NCI-H748 (cell line): ENCODE results near the gene KRTAP12-4.
A peak's percentile ranks its signal among the peaks of the same experiment; 100 is the strongest.
"Not testable (repeated sequence)": the region's sequence is repeated elsewhere in the genome, so short reads cannot be mapped to it uniquely, and the experiment has no call there.

Source experiments
- DNase-seq: peaks from one replicate; lab custom pipeline; 2025; ENCODE audit not compliant: unreplicated experiment; lab: John Stamatoyannopoulos, UW

KRTAP12-4 gene

GRCh38 chr21:44687671-44688070 lies 33.2 kb upstream of the KRTAP12-4 start:
- peak; percentile 60 for DNase-seq

DNA sequence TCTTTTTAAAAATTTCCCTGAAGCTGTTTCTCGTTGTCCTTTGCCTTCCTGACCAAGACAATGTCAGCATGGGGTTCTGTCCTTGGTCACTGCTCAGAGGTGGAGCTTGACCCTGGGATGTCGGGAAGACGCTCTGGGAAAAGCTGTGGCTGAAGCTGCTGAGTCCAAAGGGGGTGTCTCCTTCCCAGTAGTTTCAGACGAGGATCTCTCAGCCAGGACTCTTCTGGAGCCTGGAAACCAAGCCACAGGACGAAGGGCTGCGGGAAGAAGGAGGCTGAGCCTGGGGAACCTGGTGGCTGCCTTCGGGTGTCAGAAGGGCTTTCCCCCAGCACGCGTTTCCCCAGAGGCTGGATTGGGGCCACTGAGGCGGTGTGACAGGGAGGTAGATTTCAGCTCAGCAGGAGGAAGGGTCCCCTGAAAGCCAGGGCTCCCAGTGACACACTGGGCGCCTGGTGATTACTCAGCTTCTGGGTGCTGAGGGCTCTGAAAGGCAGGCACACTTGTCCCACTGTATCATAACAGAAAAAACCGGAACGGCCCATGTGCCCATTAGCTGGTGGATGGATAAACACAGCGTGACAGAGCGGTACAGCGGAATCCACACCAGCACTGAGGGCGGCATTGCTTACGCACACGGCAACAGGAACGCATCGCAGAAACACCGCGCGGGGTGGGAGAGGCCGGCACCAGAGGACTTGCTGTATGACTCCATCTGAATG lies 32.5 kb upstream of the KRTAP12-4 start:
- DNase-seq = peak; percentile 22

DNA sequence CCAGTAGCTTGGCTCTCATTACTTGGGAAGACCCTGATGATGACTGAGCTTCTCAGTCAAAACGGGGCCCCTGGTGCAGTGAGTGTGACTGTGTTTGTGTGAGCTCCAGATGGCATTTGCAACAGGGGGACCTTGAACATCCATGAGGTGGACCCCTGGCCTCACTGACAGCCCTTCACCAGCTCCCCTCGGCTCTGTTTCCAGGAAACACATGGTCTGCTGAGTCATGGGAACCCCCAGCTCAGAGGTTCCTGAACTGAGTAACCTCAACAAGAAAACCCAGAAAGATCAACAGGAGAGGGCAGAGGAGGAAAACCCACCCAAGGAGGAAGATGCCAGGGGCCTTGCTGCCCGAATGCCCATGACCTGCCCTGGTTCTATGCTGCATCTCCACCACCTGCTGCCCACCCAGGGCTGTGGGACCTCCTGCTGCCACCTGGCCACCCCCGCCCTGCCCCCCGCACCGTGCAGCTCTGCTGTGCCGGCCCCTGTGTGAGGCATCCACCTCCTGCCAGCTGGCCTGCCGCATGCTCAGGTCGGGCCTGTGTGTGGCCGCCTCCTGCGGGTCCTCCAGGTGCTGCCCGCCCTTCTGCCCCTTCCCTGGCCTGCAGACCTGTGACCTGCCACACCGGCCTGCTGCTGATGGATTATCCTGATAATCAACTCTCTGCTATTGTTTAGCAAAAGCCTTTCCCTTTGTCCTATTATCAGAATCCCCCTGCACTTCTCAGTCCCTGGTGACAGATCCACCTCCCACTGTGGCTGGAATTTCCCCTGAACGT lies 31.7 kb upstream of the KRTAP12-4 start:
- peak; percentile 6 for DNase-seq

DNA sequence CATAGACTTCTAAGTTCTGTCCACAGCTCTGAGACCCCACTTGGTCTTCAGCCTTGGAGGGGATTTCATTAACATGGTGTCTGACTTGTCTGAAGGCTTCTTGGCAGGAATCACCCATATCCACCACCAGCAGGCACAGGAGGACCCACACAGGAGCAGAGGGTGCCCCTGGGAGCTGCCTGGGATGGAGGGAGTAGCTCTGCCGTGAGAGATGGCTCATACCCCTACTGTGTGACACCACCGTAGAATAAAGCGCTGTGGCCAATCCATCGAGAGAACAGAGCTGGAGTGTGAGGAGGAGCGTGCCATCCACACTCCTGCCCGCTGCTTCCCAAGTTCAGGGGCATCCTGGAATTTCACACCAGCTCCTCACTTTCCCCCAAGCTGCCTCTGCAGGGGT lies 30.6 kb upstream of the KRTAP12-4 start:
- DNase-seq = not testable (repeated sequence)

- DNase-seq = no peak
Observed at GRCh38 chr21:44684483-44684882, 30.0 kb upstream of the KRTAP12-4 start.

- no peak for DNase-seq
Observed at GRCh38 chr21:44684077-44684476, 29.6 kb upstream of the KRTAP12-4 start.

DNA sequence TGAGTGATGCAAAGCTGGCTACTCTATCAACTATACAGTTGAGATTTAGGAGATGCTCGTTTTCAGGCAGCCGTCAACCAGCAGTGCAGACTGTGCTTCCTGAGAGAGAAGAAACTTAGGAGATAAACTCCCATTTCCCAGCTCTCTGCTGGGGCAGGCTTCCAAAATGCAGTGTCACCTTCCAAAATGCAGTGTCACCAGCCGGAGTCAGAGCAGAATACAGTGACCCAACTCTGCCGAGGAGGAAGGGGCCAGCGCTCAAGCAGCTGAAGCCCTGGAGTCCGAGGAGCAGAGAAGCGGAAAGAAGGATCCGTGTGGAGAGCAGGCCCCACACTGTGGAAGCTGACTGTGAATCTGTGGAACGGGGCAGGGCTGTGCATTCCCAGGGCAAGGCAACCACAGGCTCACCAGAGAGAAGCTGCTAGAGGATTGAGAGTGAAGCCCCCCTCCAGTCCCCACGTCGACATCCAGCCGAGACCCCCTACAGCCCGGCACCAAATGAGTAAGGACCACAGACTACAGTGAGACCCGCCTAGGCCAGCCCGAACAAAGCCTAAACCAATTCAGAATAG lies 28.2 kb upstream of the KRTAP12-4 start:
- no peak for DNase-seq

DNA sequence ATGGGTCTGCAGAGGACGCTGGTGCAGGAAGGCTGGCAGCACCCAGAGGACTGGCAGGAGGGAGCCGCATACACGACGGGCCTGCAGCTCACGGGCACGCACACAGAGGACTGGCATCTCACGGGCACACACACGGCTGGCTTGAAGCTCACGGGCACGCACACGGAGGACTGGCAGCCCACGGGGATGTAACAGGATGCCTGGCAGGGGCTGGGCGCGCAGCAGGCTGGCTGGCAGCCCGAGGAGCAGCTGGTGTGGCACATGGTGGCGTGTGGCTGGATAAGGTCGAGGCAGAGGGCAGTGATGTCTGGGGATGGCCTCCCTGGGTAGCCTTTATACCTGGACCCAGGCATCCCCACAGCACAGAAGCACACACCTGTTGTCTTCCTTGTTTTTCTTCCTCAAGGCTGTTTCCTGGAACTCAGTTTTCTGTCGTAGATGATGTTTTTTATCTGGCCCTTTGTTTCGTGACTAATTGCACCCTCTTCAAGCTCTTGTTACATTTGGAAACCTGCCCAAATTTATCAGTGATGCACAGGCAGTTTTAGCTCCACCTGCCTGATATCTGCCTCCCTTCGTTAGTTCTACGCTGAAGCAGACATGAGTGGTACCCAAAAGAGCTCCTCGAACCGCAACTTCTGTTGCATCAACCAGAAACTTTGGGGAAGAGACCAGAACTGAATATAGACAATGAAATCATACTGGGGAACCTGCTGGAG lies 27.6 kb upstream of the KRTAP12-4 start, which contains the start of gene KRTAP12-1:
Gene KRTAP12-1 (minus strand): TSS at position 303 of the 719 bp plus-strand sequence. CDS start 40 bp downstream, at position 263.
- peak; percentile 97 for DNase-seq

DNA sequence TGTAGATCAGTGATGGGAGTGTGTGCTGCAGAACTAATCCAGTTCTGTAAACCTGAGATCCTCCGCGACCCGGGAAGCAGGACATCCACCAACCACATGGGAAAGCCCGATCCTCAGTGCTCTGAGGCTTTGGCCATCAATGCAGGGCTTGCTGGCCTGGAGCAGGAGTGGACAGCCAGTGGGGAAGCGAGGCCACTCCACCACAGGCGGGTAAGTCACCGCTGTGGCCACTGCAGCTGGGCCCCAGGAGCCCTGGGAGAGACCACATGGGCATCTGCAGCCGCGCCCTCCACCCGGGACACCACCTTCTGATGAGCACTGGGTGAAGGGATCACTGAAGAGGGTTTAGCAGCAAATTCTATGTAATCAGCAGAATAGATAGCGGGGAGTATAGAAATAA lies 26.7 kb upstream of the KRTAP12-4 start:
- no peak for DNase-seq

DNA sequence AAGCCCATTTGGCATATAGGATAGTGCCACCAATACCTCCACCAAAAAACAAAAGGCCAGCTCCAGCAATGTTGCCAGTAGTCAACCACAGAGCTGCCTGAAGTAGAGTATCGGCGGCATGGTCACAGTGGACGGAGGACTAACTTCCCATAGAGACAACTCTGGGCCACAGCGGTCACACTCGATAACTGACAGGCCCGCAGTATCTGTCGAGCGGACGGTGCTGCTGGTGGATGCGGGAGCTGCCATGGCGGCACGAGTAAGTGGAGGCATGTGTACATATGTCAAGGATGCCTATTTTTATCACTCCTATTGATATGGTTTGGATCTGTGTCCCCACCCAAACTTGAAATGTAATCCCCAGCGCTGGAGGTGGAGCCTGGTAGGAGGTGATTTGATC lies 23.4 kb upstream of the KRTAP12-4 start:
- no peak for DNase-seq

GRCh38 chr21:44671911-44672310 lies 17.5 kb upstream of the KRTAP12-4 start:
- DNase-seq = no peak

- no peak for DNase-seq
Observed at GRCh38 chr21:44670642-44671432, 16.4 kb upstream of the KRTAP12-4 start.

GRCh38 chr21:44667612-44668011 lies 13.2 kb upstream of the KRTAP12-4 start:
- no peak for DNase-seq

GRCh38 chr21:44666401-44667320 lies 12.2 kb upstream of the KRTAP12-4 start, which contains the start of gene KRTAP12-2:
KRTAP12-2 (minus strand) TSS chr21:44666927; CDS start chr21:44666886, 41 bp downstream.
- peak; percentile 3 for DNase-seq

GRCh38 chr21:44664691-44665090 lies 10.2 kb upstream of the KRTAP12-4 start:
- no peak for DNase-seq

DNA sequence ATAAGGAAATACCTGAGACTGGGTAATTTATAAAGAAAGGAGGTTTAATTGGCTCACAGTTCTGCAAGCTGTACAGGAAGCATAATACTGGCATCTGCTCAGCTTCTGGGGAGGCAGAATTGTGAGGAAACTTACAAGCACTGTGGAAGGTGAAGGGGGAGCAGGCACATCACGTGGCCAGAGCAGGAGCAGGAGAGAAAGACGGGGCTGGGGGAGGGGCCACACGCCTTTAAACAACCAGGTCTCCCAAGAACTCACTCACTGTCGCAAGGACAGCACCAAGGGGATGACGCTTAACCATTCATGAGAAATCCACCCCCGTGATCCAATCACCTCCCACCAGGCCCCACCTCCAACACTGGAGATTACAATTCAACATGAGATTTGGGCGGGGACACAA lies 7.1 kb upstream of the KRTAP12-4 start:
- not testable (repeated sequence) for DNase-seq

DNA sequence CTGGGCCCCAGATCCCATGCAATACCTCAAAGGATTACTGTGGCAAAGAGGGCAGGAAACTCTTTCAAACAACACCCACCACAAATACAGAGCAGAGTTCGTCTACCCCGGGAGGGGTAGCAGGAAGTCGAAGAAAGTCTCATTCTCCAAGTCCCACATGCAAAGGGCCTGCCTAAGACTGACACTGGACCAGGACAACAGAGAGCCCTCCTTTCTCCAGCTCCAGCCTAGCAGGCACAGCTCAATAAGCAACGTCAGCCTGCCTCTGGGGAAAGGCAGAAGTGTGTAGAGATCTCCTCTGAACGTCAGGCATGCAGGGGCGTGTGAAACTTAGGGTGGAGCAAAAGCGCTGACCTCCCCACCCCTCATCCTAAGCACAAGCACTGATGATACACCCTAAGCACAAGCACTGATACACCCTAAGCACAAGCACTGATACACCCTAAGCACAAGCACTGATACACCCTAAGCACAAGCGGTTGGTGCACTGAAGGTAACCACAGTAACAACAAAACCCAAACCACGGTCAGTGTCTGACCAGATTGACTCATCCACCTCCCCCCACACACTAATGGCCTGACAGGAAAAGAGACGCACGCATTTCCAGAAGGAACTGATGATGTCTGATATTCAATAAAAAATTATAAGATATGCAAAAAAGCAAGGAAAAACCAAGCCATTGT lies 4.6 kb upstream of the KRTAP12-4 start:
- no peak for DNase-seq

- DNase-seq = no peak
Observed at GRCh38 chr21:44658541-44658910, 4.1 kb upstream of the KRTAP12-4 start.
